Renal cortical epithelial cell (primary cell): ENCODE data around the gene COL20A1. TPM values are rescaled to one million over a fixed set of nuclear protein-coding genes. Genes with fewer than 3 reads are reported as not detected.
"Not testable (repeated sequence)": the region's sequence is repeated elsewhere in the genome, so short reads cannot be mapped to it uniquely, and the experiment has no call there.

Source experiments
- DNase-seq: peaks from one replicate; pipeline ENCODE4 v3.0.0-alpha.2; 2011; ENCODE audit warnings: low read depth
- total RNA-seq: library from RNA; depleted of rRNA; stranded (reverse); fragments of >200 nt; gene quantifications from 2 replicates; pipeline ENCODE4 v1.2.3, GENCODE V29; 2014

Gene COL20A1
- total RNA-seq, 1 donor from 2014 or later = not detected

DNA sequence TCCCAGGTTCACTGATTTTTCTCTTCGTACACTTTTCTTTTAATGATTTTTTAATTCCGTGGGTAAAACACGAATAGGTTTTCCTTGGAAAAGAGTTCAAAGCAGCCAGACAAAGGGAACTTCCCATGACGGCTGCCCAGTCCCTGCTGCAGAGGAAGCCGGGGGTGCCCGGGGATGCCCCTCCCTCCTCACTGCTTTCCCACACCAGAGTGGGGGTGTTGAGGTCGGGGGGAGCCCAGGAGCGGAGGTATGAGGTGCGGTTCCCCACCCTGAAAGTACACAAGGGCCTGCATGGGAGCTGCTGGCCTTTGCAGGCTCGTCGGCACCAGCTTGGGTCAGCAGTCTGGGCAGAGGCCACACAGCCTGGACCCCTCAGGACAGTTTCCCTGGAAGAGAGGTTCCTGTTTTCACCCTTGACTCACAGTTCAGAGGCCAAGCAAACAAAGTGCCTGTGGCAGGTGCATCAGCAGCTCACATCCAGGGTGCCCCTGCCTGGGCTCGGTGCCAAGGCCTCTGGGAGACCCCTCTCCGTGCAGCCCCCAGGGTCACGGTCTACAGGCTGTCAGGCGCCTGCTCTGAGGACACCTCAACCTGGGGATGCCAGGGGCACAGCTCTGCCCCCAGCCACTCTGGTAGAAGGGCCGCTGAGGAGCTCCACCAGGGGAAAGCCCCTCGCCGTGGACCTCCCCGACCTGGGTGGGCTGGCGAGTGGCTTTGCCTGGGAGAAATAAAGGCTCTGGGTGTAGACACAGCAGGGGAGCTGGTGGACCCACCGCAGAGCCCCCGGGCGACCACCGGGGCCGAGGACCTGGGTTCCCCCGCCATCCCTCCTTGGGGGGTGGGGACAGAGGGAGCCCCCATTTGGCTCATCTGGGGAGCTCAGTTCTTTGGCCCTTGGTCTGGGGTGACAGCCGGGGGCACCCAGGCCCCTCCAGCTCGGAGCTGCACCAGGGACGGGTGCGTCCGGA is 83.6 kb downstream of the COL20A1 start:
- no peak for DNase-seq

DNA sequence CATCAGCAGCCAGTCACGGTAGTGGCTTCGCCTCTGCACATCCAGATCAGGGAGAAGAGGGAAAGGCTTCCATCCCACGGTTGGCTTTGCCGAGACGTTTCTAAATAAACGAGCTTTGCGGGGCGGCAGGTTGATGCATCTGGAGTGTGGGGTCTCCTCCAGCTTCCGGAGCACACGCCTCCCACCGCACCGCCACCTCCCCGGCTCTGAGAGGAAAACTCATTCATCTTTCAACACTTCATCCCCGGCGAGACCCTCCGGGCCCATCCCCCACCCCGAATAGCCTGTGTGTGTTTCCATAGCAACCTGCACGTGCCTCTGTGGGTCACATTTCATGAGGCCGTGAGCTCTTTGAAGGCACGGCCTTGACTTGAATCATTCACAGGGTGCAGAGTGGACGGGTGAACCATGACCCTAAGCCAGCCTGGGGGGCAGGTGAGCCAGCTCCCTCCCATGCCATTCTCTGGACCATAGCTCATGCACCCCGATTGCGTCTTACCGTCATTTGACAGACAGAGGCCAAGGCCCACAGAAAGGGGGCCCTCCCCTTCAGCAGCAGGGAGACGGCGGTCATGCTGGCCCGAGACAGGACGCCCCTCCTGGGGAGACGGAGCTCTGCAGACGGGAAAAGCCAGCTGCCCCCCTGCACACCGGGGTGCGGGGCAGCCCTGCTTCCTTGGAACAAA is 84.4 kb downstream of the COL20A1 start:
- no peak for DNase-seq

DNA sequence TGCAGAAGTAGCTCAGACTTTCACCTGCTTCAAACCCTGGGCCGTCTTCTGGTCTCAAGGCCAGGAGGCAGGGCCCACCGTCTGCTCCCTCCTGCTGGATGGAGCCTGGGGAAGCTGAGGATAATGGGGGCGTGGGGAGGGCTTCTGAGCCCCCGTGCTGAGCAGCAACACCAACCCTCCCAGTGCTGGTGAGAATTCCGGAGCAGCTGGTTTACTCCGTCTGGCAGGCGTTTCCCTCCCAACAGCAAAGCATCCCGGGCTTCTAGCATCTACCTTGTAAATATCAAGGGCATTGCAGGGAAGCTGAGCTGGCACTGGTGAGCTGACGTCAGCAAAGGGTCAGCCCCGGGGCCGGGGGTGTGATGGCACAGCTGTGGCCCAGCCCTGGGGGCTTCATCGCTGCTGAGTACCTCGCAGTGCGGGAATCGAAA is 85.0 kb downstream of the COL20A1 start:
- no peak for DNase-seq

DNA sequence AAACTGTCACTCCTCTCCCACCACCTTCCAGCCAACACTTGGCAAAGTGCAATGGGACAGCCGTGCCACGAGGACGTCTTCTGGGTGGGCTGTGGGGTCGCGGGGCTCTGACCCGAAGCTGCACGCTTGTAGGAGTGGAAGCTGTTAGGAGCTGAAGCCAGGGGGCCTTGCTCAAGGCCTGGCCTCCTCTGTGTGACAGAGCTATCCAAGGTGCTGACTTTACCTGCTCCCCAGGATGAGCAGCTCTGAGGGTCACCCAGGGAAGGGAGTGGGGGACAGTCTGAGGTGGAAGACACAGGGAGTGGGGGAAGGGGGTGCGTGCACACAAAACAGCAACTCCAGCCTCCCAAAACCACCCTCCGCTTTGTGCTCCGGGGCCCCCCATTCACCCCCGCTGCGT is 85.6 kb downstream of the COL20A1 start:
- DNase-seq = no peak

DNA sequence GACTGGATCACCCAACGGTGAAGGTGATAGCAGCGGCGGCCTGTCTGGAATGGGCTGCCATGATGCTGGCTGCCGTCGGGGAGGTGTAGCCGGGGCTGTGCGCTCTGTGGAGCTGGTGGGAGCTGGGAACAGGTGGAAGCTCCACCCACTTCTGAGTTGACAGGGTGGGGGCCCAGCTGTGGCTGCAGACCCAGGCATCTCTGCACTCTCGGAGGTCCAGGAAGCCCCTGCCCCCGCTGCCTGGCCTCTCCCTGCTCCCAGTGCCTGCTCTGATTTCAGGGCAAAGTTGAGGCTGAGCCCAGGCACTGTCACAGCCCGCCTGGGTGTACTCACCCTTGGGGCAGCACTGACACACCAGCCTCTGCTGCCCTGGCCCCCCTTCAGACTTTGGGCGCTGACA is 86.3 kb downstream of the COL20A1 start:
- no peak for DNase-seq

DNA sequence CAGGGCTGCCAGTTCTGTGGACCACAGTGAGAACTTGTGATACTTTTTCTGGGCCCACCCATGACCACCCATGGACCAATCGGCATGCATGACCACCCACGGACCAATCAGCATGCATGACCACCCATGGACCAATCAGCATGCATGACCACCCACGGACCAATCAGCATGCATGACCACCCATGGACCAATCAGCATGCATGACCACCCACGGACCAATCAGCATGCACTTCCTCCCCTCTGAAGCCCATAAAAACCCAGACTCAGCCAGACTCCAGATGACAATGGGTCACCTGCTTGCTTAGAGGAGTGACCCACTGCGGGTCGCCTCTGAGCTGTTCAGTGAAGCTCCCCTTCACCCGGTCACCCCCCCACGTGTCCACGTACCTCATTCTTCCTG is 86.9 kb downstream of the COL20A1 start:
- DNase-seq = not testable (repeated sequence)

DNA sequence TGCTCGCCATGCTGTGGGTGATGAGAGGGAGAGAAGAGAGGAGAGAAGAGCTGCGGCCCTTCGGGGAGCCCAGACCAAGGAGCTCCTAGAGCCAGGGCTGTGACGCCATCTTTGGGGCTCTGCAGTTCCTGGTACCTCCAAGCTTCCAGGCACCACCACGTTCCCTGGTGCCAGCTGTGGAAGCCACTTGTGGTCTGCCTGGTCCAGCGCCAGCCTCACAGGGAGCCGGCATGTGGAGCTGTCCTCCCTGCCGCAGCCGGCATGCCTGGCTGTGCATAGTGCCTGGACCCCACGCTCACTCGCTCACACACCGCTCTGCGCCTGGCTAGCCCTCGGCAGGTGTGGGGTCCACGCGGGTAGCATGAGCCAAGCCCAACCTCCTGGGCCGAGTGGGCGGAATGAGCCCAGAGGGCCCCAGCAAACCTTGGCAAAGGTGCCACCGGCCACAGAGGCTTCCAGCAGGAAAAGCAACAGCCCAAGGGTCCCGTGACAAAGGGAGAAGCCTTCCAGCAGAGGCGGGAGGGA is 87.4 kb downstream of the COL20A1 start:
- DNase-seq = no peak

DNA sequence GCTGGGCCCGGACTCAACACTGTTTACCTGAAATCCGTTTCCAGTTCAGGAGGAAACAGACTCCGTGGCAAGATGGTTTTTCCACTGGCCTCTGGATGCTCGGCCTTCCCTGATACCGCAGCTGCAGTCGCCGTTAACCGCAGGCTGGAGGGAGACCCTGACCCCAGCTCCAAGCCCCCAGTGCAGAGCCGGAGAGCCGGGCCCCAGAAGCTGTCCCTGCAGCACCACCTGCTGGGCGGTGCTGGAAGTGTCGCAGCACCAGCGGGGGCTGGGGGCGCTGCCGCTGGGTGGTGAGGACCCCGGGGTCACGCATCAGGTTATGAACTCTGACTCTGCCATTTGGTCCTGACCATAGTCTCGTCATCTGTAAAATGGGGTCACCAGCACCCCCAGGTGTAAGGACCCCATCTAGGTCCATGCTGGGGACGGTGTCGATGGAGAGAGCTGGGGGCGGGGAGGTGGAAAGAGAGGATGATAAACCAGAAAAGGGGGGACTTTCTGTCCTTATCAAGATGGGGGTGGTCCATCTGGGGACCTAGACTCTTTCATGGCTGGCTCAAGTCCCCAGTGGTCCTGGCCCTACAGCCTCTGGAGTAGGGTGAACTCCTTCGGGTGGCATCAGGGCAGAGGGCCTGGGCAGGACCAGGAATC is 88.9 kb downstream of the COL20A1 start:
- DNase-seq = no peak

DNA sequence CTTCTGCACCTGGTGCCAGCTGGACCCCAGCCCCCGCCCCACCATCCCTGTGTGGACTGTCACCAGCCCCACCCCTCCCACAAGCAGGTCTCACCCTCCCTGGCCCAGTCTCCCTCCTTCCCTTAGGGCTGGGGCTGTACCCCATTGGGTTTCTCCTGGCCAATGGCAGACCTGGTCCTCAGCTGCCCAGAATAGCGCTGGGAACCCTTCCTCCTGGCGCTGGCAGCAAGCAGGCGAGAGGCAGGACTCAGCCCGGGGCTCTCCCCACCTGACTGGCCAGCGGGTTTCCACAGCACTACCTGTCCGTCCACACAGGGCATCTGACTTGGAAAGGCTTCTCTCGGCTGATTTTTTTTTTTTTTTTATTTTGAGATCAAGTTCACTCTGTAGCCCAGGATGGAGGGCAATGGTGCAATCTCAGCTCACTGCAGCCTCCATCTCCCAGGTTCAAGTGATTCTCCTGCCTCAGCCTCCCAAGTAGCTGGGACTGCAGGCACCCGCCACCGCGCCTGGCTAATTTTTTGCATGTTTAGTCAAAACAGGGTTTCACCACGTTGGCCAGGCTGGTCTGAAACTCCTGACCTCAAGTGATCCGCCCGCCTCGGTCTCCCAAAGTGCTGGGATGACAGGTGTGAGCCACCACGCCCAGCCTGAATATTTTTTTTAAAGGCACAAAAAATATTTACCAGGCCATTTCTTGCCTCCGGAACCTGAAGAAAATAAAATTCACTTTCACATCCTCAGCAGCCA is 89.7 kb downstream of the COL20A1 start:
- DNase-seq = no peak

DNA sequence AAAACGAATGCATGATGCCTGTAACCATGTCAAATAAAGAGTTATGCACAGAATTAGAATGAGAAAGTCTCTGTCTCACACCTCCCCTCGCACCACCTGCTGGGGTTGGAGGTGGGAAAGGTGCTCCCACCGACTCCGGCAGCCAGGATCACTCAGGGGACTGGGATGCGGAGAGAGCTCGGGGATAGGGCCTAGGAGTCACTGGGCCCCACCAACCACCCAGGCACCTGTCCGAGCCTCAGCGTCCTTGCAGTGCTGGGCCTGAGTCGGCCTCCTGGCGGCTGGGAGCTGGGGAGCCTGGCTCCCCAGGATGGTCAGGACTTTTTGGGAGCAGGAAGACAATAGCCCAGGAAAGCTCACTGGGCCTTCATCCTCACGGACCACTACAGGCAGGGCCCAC is 90.6 kb downstream of the COL20A1 start:
- no peak for DNase-seq

DNA sequence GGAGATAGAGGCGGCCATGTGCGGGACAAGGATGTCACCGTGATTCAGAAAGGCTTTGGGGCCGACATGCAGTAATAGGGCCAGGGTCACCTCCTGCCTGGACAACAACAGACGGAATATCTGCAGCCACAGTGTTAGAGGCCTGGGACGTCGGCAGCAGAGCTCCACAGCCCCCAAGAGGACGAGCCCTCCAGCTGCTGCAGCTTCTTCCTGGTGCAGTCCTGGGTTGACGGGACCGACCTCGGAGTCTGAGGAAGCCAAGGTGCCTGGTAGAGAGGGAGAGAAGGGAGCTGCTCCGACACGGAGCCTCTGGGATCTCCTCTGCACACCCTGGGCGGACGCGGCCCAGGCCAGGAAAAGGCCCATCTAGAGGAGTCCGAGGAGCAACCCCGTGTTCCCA is 91.3 kb downstream of the COL20A1 start:
- DNase-seq = no peak

Other genes with a start within 250 kb of the COL20A1 start
- 18.8 and 32.8 TPM in 2 replicates for gene YTHDF1, start 77.1 kb upstream of the COL20A1 start, total RNA-seq
- gene BIRC7, start 57.3 kb upstream of the COL20A1 start, total RNA-seq = 0.15 TPM in 1 of 2 replicates, not detected in the other
- gene NKAIN4, start 38.7 kb upstream of the COL20A1 start, total RNA-seq = 7.5 TPM in 2 replicates
- 73.5 and 74.1 TPM in 2 replicates for gene ARFGAP1, start 20.4 kb upstream of the COL20A1 start, total RNA-seq
- gene CHRNA4, start 68.2 kb downstream of the COL20A1 start, total RNA-seq = not detected in 2 replicates
- not detected in 2 replicates for gene KCNQ2, start 179.5 kb downstream of the COL20A1 start, total RNA-seq
- 4.5 and 29.3 TPM in 2 replicates for gene EEF1A2, start 205.9 kb downstream of the COL20A1 start, total RNA-seq
- 7.3 and 49.8 TPM in 2 replicates for gene PPDPF, start 227.6 kb downstream of the COL20A1 start, total RNA-seq
- 0.05 and 0.17 TPM in 2 replicates for gene PTK6, start 244.2 kb downstream of the COL20A1 start, total RNA-seq